Medulla oblongata (tissue), 1 donor: ENCODE data around the gene PYGB.
"Not testable (repeated sequence)": the region's sequence is repeated elsewhere in the genome, so short reads cannot be mapped to it uniquely, and the experiment has no call there.

Source experiments
- DNase-seq: peaks from one replicate; pipeline ENCODE4 v3.0.0-alpha.2; 2015; ENCODE audit errors: extremely low spot score

The PYGB gene

GRCh38 chr20:25230166-25230831 lies 17.6 kb upstream of the PYGB start:
- no peak for DNase-seq

DNA sequence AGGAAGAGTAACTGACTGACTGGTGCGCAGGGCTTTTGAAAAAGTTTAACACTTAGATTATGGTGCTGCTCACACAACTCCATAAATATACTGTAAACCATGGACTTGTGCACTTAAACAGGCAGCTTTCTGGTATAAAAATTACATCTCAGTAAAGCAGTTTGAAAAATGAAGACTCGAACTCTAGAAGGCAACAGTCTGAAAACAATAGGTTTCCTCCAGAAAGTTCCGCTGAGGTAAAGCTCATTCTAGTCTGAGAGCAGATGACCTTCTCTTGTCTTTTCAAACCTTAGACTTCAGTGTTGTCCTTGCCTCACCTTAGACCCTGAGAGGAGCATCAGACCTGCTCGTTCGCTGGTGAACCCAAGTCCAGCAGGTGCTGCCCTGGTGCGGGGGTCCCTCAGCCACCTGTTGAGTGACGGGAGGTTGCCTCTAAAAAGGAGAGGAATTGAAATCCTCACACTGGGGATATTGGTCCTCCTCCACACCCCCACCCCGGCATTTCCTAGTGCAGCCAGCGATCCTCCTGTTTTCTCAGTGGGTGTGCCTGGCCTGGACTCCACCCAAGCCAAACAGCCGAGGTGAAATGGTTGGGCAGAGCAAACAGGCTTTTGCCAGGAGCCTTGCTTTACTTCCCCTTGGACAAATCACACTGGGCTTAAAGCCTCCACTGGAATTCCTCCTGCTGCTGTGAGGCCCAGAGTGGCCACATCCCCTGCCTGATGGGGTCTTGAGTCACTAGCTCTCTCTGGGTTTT lies 14.7 kb upstream of the PYGB start:
- DNase-seq, result no peak

GRCh38 chr20:25234009-25234849 lies 13.7 kb upstream of the PYGB start:
- DNase-seq, result not testable (repeated sequence)

- no peak for DNase-seq
Measured at GRCh38 chr20:25236450-25237304, 11.2 kb upstream of the PYGB start.

GRCh38 chr20:25237610-25238318 lies 10.1 kb upstream of the PYGB start:
- no peak for DNase-seq

- no peak for DNase-seq
Measured at GRCh38 chr20:25238319-25239037, 9.4 kb upstream of the PYGB start.

- no peak for DNase-seq
Measured at GRCh38 chr20:25239387-25240370, 8.2 kb upstream of the PYGB start.

- not testable (repeated sequence) for DNase-seq
Measured at GRCh38 chr20:25240851-25241658, 6.8 kb upstream of the PYGB start.

DNA sequence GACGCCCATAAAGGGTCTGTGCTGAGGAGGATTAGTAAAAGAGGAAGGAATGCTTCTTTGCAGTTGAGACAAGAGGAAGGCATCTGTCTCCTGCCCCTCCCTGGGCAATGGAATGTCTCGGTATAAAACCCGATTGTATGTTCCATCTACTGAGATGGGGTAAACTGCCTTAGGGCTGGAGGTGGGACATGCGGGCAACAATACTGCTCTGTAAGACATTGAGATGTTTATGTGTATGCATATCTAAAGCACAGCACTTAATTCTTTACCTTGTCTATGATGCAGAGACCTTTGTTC lies 6.3 kb upstream of the PYGB start:
- DNase-seq, result not testable (repeated sequence)

DNA sequence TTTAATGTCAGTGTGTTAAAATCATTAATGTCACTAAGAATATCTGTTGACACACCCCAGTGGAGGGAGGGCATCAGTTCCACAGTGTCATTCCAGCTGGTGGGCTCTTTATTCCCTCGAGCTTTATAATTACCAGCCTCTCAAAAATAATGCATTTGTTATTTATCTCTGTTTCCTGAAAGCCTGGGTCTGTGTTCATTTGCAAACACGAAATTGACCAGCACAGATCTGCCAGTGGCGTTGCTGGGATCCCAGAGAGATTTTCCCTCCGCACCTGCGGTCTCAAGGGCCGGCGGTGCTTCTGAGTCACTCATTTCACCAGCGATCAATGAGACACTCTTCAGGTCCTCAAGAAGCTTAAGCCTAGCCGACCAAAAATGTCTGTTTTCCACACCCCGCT lies 5.7 kb upstream of the PYGB start:
- DNase-seq, result no peak

- DNase-seq, result no peak
Measured at GRCh38 chr20:25243416-25243979, 4.4 kb upstream of the PYGB start.

DNA sequence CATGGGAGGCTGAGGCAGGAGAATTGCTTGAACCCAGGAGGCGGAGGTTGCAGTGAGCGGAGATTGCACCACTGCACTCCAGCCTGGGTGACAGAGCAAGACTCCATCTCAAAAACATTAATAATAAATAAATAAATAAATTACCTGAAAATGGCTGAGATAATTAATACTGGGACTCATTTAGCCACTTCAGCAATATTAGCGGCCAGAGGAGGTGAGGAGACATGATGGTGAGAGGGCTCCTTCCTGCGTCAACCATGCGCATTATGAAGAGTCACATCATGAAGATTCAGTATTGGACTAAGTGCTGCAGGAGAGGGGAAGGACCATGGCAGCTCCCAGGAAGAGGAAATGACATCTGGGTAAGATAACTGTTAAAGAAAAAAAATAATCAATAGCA lies 2.9 kb upstream of the PYGB start:
- DNase-seq, result no peak

DNA sequence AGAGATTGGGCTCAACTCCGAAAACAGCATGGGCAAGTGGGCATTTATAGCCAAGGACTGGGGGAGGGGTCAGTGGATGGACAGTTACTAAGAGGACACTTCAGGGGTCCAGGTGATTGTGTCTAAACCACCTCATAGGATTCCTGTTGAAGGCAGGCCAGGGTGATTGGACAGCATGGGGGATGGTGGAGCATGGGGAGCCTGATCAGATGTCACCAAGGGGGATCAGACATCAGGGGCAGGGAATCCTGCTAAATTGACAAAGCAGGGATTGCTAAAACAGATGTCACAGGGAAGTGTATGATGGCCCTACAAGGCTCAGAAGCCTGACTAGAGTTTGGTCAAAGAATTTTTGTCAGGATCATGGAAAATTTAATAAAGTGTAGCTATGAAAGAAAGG lies 2.4 kb upstream of the PYGB start:
- no peak for DNase-seq

- DNase-seq, result no peak
Measured at GRCh38 chr20:25246182-25246999, 1.5 kb upstream of the PYGB start.

DNA sequence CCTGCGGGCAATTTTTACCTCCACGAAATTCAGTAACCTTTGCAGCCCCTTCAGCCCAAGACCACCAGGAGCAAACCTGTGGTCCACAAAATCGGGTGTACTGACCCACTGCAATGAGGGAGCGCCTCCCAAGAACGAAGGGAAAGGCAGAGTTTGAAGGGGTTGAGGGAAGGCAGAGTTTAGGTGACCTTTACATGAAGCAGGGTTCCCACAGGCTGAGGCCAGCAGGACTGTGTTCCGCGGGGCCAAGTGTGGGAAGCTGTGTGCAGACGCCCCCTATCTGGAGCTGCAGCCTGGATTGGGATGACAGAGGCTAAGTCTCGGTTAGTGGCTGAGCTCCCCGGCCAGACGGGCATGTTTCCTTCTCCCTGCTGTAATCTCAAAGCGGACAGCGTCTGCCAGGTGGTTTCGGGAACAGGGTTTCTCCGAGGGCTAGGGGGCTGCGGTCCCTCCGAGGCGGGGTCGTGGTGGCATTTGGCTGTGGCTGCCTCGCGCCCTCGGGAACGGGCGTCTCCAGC lies 826 bp upstream of the PYGB start:
- DNase-seq, result peak; percentile 72

DNA sequence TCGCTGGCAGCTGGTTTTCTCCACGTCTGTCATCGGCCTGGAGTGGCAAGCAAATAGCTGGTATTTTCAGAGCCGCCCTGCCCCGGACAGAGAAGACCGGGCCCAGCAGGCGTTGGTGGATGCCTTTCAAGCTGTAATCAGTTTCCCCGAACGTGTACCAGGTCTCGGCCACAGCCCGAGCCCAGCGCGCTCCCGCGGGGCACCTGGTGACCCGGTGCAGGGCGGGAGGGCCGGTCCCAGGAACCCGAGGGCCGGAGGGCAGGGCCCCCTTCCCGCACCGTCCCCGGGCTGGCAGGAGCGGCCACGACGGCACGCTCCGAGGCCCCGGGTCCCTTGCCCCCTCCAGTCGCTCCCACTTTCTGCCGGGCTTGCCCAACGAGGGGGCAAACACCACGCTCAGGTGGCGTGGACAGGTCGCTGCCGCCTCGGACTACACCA lies 348 bp upstream of the PYGB start:
- peak; percentile 18 for DNase-seq

DNA sequence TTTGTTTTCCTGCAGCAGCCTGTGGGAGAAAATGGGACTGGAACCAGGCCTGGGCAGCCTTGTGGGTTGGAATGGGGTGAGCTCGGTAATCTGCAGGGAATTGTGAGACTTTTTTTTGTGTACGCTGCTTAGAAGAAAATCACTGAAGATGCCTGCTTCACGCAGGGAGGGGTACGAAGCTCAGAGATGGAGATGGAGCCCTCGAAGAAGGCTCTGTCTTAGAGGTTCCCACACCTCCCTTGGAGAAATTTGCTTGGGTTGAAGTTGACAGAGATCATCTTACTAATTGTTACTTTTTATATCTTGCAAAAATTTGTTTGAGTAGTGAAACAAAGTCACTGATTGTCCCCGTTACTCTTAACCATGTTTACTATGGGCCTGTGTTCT lies 894 bp downstream of the PYGB start:
- DNase-seq, result peak; percentile 75
